Memory B cell (primary cell): Measurements from ENCODE around the gene SPRED3.

Experiments
- ATAC-seq: fragments of 150-1000 bp; cut with Tn5 transposase; 2 replicates; pipeline ENCODE4 v1.10.0; 2021; ENCODE audit warnings: low read depth, mild to moderate bottlenecking, moderate library complexity
- DNase-seq, 2 donors: peaks; one replicate each; pipeline ENCODE4 v3.0.0; 2022; ENCODE audit warnings: low spot score in 2 of 2
- H3K27ac Mint-ChIP-seq: one replicate; pipeline ENCODE4 v1.8.0; 2022; ENCODE audit warnings: mild to moderate bottlenecking, moderate library complexity, mixed read lengths
- H3K27me3 Mint-ChIP-seq: one replicate; pipeline ENCODE4 v1.8.0; 2022; ENCODE audit warnings: mixed read lengths
- H3K36me3 Mint-ChIP-seq: one replicate; pipeline ENCODE4 v1.8.0; 2022; ENCODE audit warnings: mild to moderate bottlenecking, mixed read lengths
- H3K4me1 Mint-ChIP-seq: one replicate; pipeline ENCODE4 v1.8.0; 2022; ENCODE audit warnings: mixed read lengths
- H3K4me3 Mint-ChIP-seq: one replicate; pipeline ENCODE4 v1.8.0; 2022; ENCODE audit warnings: mild to moderate bottlenecking, moderate library complexity, mixed read lengths
- H3K9me3 Mint-ChIP-seq: one replicate; pipeline ENCODE4 v1.8.0; 2022; ENCODE audit warnings: mixed read lengths

Gene SPRED3

DNA sequence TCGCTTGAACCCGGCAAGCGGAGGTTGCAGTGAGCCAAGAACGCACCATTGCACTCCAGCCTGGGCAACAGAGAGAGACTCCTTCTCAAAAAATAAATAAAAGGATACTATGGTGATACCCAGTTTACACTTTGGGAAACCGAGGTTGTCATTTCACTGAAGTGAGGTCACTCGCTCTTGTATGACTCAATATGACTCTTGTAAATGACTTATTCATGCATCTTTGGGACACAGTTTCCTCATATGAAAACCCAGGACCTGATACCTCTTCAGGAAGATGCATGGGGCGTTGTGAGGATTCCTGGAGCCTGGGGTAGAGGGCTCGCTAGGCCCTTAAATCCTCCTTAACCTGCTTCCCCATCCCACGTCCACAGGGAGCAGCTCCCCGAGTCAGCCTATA lies 9.6 kb upstream of the SPRED3 start:
- Mint-ChIP-seq H3K27ac (no peak overlapping the region), H3K27me3 (peaks cover 3% of the 10 kb centered on the region), H3K4me3 (no peak overlapping the region), H3K4me1 (peaks cover 19% of the 10 kb centered on the region), H3K36me3 (peaks cover 43% of the 10 kb centered on the region), H3K9me3 (no peaks in the 10 kb centered on the region)
- no peak for DNase-seq
- ATAC-seq: no peak

DNA sequence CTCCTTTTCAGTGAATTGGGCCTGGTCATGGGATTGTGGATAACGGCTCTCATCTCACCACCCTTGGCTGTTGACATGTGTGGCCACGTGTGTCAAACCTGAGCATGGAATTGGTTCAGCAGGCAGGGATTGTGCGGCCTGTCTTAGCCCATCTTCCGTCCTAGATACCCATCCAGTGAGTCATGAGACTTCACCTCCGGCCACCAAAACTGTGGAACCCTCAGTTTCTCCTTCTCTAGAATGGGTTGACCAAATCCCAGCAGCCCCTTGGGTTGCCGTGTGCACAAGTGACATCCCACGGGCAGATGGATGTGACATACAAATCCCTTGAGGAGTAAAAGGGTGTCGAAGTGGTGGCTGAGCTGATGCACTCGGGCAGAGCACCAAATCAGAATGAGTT lies 7.4 kb upstream of the SPRED3 start:
- H3K9me3 Mint-ChIP-seq: no peaks in the 10 kb centered on the region
- H3K4me3 Mint-ChIP-seq: no peak overlapping the region
- peaks cover 6% of the 10 kb centered on the region for H3K4me1 Mint-ChIP-seq
- H3K36me3 Mint-ChIP-seq: peaks cover 48% of the 10 kb centered on the region
- no peak for ATAC-seq
- DNase-seq: no peak
- H3K27ac Mint-ChIP-seq: no peak overlapping the region
- H3K27me3 Mint-ChIP-seq: peaks cover 7% of the 10 kb centered on the region

DNA sequence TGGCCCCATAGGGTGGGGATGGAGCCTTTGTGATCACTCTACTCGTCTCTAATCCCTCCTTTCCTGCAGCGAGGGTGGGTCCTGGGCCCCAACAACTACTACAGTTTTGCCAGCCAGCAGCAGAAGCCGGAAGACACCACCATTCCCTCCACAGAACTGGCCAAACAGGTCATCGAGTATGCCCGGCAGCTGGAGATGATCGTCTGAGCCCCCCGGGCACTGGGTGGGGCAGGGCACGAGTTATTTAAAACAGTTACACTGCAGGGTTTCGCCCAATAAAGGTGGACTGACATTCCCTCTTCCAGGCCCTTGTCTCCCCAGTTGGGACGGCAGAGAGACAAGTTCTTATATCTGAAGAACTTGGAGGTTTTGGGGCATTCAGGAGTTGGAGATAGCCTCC lies 5.3 kb upstream of the SPRED3 start:
- Mint-ChIP-seq H3K36me3 (peaks cover 47% of the 10 kb centered on the region), H3K4me3 (no peak overlapping the region), H3K27ac (no peak overlapping the region), H3K27me3 (peaks cover 15% of the 10 kb centered on the region), H3K4me1 (peaks cover 11% of the 10 kb centered on the region), H3K9me3 (no peaks in the 10 kb centered on the region)
- ATAC-seq (no peak), DNase-seq (no peak)

GRCh38 chr19:38383743-38384142 lies 4.8 kb upstream of the SPRED3 start:
- Mint-ChIP-seq H3K27ac (no peak overlapping the region), H3K4me3 (no peak overlapping the region), H3K36me3 (peaks cover 47% of the 10 kb centered on the region), H3K9me3 (no peaks in the 10 kb centered on the region), H3K4me1 (peaks cover 12% of the 10 kb centered on the region), H3K27me3 (peaks cover 16% of the 10 kb centered on the region)
- no peak for ATAC-seq
- no peak for DNase-seq

- Mint-ChIP-seq H3K27me3 (peaks cover 16% of the 10 kb centered on the region), H3K4me1 (peaks cover 12% of the 10 kb centered on the region), H3K4me3 (no peak overlapping the region), H3K9me3 (no peaks in the 10 kb centered on the region), H3K36me3 (peaks cover 41% of the 10 kb centered on the region), H3K27ac (no peak overlapping the region)
- DNase-seq (no peak), ATAC-seq (no peak)
These were observed 4.1 kb upstream of the SPRED3 start for GRCh38 chr19:38384209-38385027.

GRCh38 chr19:38385057-38385803 lies 3.3 kb upstream of the SPRED3 start:
- Mint-ChIP-seq H3K9me3 (no peaks in the 10 kb centered on the region), H3K27me3 (peaks cover 20% of the 10 kb centered on the region), H3K4me1 (peaks cover 16% of the 10 kb centered on the region), H3K36me3 (peaks cover 36% of the 10 kb centered on the region), H3K4me3 (peak overlapping the region; percentile 15), H3K27ac (no peak overlapping the region)
- no peak for DNase-seq
- ATAC-seq: no peak

DNA sequence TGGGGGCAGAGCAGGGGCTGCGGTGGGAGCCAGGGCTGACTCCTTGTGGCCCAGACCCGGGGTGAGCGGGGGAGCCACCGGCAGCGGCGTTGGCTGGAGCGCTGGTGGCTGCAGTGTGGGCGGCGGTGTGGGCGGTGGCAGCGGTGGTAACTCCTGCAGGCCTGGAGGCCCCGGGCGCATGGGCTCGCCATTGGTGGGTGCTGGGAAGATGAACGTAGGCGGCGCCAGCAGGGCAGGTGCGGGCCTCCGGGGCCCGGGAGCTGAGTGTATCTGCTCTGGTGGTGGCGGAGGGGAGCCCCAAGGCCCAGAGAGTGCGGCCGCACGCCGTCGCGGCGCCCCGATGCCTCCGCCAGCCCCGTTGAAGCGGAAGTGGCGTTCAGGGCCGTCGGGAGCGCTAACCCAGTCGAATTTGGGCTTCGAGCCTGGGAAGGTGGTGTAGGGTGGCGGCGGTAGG lies 2.7 kb upstream of the SPRED3 start:
- Mint-ChIP-seq H3K9me3 (no peaks in the 10 kb centered on the region), H3K27me3 (peaks cover 20% of the 10 kb centered on the region), H3K36me3 (peaks cover 33% of the 10 kb centered on the region), H3K27ac (no peak overlapping the region), H3K4me3 (peak overlapping the region; percentile 55), H3K4me1 (peaks cover 16% of the 10 kb centered on the region)
- ATAC-seq (peak; percentile 16), DNase-seq (no peak)

DNA sequence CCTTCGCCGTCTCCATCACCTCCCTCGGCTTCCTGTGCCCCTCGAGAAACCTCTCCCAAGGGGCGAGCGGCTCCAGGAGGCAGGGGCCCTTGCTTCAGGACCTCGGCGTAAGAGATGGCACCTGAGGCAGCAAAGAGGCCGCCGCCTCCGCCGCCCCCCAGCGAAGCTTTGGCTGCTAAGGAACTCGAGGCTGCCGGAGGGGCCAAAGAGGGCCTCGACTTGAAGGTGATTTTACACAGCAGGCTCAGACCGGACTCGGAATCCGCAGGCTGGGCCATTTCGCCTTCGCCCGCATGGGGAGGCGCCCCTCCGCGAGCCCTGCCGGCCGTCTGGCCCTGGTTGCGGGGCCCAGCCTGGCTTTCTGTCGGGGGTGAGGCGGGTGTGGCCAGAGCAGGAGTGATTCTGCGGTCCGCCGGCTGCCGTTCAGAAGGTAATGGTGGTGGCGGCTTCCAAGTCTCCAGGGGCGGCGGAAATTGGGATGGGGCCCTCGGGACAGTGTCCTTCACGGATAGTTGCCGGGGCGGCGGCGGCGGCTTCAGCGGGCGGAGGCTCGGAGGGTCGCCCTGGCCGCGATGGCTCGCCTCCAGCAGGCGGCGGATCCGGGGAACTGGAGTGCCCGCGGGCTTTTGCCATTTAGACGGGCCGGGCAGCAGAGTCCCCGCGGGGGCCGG lies 2.1 kb upstream of the SPRED3 start:
- H3K27me3 Mint-ChIP-seq: peaks cover 20% of the 10 kb centered on the region
- peaks cover 28% of the 10 kb centered on the region for H3K36me3 Mint-ChIP-seq
- no peak overlapping the region for H3K27ac Mint-ChIP-seq
- no peak for ATAC-seq
- peaks cover 16% of the 10 kb centered on the region for H3K4me1 Mint-ChIP-seq
- peak overlapping the region; percentile 55 for H3K4me3 Mint-ChIP-seq
- H3K9me3 Mint-ChIP-seq: no peaks in the 10 kb centered on the region
- no peak for DNase-seq

DNA sequence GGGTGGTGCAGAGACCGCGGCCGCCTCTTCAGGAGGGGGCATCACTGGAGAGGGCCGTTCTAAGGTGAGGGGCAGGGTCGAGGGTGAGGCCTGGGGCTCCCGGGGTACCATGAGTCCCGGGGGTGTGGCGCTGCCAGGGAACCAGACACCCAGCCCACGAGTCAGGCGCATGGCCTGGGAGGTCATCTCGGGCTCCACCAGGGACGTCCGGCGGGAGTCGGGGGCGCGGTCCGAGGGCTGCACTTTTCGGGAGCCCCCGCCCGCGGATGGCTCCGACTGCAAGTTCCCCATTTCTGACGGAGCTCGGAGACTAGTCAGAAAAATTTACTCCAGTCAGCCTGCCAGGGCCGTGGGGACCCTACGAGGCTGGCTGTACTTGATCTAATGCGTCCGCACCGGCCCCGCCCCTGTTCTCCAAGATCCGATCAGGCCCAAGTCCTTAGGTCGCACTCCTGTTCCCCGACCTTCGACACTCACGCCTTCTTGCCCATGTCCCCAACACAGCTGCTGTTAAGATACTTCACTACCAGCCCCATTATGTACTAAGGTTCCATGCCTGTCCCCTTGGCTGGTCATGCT lies 1.4 kb upstream of the SPRED3 start:
- peak; percentile 17 for ATAC-seq

GRCh38 chr19:38387550-38388348 lies 748 bp upstream of the SPRED3 start, which contains the start of gene GGN:
GGN (minus strand) TSS chr19:38388034; CDS start chr19:38387261, 773 bp downstream.
- peak; percentile 74 for ATAC-seq
- peak within 1 kb of the TSS; percentile 92 for H3K4me3 Mint-ChIP-seq
- H3K9me3 Mint-ChIP-seq: no peaks in the 10 kb centered on the region
- peak; percentile 66 to 76 for DNase-seq
- H3K27ac Mint-ChIP-seq: peak within 1 kb of the TSS; percentile 62
- peaks cover 16% of the 10 kb centered on the region for H3K4me1 Mint-ChIP-seq
- H3K36me3 Mint-ChIP-seq: peaks cover 17% of the 10 kb centered on the region
- peaks cover 20% of the 10 kb centered on the region for H3K27me3 Mint-ChIP-seq

More for the DNA sequence above, 1.4 kb upstream of the SPRED3 start:
- H3K27ac Mint-ChIP-seq: peak overlapping the region; percentile 13
- H3K9me3 Mint-ChIP-seq: no peaks in the 10 kb centered on the region
- H3K36me3 Mint-ChIP-seq: peaks cover 22% of the 10 kb centered on the region
- H3K4me3 Mint-ChIP-seq: peak overlapping the region; percentile 92
- peaks cover 20% of the 10 kb centered on the region for H3K27me3 Mint-ChIP-seq
- DNase-seq: peak in 1 of 2 donors; percentile 38
- peaks cover 16% of the 10 kb centered on the region for H3K4me1 Mint-ChIP-seq

DNA sequence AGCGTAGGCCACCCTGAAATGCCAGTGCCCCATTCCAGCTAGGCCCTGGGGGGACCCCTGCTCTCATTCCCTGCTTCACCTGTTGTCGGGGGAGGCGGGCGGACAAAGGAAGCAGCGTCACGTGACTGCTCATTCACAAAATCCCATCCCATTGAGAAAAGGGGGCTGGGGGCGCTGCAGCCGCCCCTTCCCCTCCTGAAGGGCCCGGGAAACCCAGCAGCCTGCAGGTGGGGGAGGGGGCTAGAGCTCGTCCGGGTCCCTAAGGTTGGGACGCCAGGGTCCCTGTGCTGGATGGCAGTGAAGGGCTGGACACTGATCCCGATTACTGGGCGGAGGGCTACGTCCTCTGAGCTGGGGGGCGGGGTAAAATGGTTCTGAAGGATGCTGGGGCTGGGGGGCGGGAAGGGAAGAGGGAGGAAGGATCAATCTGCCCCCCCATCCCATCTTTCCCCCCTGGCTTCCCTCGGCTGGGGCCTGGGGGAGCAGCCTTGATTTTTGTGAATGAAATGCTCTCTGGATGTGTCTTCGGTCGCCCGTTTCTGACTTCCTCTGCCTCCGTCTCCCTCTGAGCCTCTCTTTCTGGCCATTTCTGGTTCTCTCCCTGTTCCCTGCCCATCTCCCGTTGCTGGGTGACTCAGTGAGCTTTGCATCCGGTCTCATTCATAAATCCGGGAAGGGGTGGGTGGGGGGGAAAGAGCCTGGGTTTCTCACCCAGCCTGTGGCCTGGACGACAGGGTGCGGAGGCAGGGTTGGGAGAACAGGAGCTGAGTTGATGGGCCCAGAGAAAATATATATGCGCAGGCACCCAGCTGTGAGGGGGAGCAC lies 816 bp downstream of the SPRED3 start:
- peaks cover 18% of the 10 kb centered on the region for H3K4me1 Mint-ChIP-seq
- H3K9me3 Mint-ChIP-seq: no peaks in the 10 kb centered on the region
- H3K36me3 Mint-ChIP-seq: peaks cover 8% of the 10 kb centered on the region
- H3K27ac Mint-ChIP-seq: no peak overlapping the region
- ATAC-seq (no peak), DNase-seq (no peak)
- peak overlapping the region; percentile 32 for H3K4me3 Mint-ChIP-seq
- H3K27me3 Mint-ChIP-seq: peaks cover 22% of the 10 kb centered on the region
